Sciatic nerve (tissue), 2 donors: ENCODE data around the gene POLR2L. TPM values are rescaled to one million over a fixed set of nuclear protein-coding genes. Genes with fewer than 3 reads are reported as not detected.

ENCODE experiments used
- ATAC-seq: fragments of 200-7000 bp; cut with Tn5 transposase; one replicate; pipeline ENCODE4 v1.9.1; 2020; ENCODE audit warnings: mild to moderate bottlenecking, moderate library complexity
- DNase-seq: peaks from one replicate; pipeline ENCODE4 v3.0.0-alpha.2; 2020; ENCODE audit warnings: low spot score
- intact Hi-C: fragments of 100-400 bp; cut with DNase I; formaldehyde crosslinking; loops from one replicate; pipeline ENCODE4 v1.14.2; 2022
- total RNA-seq: library from RNA; stranded (reverse); fragmentation: NEBNext Ultra II Directional; extraction: Animal tissue kit (Norgen Biotek cat#: 25700); gene quantifications from one replicate; pipeline ENCODE4 v1.2.1, GENCODE V29; 2021
- donor health status: DM: no; HTN: no; CAD: no.
- donor health status: DM: no; HTN: no; CAD: no.

POLR2L gene
- total RNA-seq, 1 donor from 2014 or later: 85.2 TPM

DNA sequence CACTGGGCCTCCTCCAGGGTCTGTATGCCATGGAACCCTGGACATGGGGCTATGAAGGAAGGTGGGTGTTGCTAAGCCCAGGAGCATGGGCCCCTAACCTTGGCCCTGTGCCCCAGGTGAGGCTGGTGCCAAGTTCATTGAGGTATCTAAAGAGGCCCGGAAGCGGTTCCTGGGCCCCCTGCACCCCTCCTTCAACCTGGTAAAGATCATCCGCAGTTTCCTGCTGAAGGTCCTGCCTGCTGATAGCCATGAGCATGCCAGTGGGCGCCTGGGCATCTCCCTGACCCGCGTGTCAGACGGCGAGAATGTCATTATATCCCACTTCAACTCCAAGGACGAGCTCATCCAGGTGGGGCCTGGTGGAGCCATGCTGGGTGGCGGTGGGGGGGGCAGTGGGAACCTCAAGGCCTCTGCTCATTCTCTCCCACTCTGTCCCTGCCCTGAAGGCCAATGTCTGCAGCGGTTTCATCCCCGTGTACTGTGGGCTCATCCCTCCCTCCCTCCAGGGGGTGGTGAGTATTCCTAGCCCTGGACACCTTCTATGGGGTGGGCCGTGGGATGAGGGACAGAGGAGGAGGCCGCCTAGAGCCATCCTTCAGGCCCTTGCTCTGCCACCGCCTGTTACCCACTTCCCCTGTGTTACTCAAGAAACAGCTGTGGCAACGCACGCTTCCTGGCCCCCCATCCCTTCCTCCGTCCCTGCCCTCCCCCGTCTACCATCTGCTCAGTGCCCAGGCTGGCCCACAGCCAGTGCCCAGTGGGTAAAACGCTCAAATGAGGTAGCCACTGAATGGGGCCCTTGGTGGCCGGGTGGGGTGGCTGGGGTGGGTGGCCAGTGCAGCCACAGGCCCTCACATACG lies 20.6 kb downstream of the POLR2L start:
- ATAC-seq (peak; percentile 1), DNase-seq (peak; percentile 72)
- intact Hi-C loops: no loop called here

GRCh38 chr11:820655-821511 lies 21.4 kb downstream of the POLR2L start:
- DNase-seq: peak; percentile 78
- peak; percentile 29 for ATAC-seq
- intact Hi-C loops: no loop called here

GRCh38 chr11:819943-820649 lies 22.2 kb downstream of the POLR2L start:
- ATAC-seq: peak; percentile 33
- intact Hi-C loops: no loop called here

DNA sequence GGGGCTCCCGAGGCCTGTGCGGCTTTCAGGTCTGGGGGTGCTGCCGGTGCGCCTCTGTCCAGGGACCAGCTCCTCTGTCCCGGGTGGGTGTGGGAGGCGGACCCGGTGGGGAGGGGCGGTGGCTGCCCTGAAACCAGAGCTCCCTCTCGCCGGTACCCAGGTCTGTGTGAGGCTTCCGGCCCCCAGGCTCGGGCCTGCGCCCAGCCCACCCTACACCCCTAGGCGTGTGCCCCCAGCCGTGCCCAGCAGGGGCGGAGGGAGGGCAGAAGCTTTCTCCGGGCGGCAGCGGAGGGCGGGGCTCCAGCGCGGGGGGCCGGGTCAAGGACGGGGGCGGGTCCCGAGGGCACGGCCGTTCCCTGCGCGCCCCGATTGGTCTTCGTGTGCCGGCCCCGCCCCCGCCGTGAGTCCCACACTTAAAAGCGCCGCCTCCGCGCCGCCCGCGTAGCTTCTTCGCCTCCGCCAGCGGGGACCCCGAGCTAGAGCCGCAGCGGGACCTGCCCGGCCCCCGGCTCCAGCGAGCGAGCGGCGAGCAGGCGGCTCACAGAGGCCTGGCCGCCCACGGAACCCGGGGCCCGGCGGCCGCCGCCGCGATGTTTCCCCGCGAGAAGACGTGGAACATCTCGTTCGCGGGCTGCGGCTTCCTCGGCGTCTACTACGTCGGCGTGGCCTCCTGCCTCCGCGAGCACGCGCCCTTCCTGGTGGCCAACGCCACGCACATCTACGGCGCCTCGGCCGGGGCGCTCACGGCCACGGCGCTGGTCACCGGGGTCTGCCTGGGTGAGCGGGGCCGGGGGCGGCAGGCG lies 23.0 kb downstream of the POLR2L start:
- intact Hi-C loops: no loop called here
- ATAC-seq (peak; percentile 85), DNase-seq (peak; percentile 96)

More at GRCh38 chr11:819943-820649, 22.2 kb downstream of the POLR2L start:
- DNase-seq: peak; percentile 91

DNA sequence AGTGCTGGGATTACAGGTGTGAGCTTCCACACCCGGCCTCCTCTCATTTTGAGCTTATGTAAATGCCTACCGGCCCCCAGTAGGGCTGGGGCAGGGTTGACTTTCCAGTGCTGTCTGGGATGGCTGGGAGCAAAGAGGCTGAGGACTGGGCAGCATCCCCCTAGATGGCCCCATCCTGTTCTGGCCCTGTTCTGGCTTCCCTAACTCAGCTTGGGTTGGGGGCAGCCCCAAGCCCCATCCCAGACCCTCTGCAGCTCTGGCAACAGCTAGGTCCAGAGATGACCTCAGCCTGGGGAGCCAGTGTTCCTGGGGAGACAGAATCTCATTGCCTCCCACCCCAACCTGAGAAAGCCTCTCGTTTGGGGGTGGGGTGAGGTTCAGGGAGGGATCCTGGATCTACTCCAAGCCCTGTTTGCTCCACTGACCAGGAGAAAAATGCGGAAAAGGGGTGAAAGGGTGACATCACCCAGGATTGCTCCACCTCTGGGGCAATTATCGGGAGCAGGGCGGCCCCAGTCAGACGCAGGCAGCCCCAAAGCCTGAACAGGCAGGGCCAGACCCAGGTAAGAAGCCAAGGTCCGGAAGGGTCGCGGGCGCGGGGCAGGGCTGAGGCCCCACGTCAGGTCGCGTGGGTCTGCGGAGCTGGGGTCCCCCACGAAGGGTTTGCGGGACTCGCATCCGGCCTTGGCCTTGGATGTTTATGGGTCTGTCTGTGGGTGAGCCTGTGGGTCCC lies 23.8 kb downstream of the POLR2L start, which contains the start of gene PNPLA2:
Gene PNPLA2, plus strand, starts transcription at position 519 of the 733 bp plus-strand sequence. CDS start 805 bp downstream, outside the sequence.
- DNase-seq (no peak), ATAC-seq (peak; percentile 57)
- intact Hi-C loops: no loop called here

DNA sequence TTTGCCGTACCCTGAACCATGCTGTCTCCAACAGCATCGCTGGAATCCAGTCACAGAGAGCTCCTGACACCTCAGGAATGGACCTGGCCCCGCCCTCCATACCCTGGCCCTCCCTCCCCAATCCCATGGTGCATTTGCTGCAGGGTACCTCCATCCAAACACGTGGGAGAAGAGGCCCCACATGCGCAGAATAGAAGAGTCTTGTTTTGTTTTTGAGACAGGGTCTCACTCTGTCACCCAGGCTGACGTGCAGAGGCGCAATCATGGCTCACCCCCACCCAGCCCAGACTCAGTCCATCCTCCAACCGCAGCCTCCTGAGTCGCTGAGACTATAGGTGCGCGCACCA lies 25.9 kb downstream of the POLR2L start:
- DNase-seq: no peak
- no peak for ATAC-seq
- intact Hi-C loops: no loop called here

DNA sequence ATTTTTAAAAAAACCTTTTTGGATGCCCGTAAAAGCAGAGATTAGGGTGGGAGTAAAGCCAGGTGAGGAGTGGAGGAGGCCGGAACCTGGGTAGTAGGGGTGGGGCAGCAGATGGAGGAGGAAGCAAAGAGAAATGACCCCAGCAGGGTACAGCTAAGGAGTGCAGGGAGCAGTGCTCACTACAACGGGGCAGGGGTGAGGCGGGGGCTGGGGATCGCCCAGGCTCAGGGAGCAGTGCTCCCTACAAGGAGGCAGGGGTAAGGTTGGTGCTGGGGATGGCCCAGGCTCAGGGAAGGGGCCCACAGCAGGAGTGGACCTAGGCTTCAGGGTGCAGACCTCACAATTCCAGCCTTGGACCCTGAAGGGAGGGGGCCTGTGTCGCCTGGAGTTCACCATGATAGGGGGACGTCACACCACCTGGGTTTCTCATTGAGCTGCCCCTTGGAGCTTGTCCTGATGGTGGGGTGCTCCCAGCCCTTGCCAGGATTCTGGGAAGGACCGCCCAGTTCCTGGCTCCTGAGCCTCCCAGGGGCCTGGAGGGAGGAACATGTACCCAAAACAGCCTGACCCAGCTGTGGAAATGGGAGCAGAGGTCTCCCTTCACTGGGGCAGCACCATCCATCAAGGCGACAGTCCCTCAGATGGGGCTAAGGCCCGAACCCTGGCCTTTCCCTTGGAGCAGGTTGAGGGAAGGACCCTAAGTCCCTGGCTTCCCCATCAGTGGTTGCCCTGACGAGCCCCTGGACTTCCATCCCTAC lies 26.5 kb downstream of the POLR2L start:
- ATAC-seq (no peak), DNase-seq (no peak)
- intact Hi-C loops: no loop called here

DNA sequence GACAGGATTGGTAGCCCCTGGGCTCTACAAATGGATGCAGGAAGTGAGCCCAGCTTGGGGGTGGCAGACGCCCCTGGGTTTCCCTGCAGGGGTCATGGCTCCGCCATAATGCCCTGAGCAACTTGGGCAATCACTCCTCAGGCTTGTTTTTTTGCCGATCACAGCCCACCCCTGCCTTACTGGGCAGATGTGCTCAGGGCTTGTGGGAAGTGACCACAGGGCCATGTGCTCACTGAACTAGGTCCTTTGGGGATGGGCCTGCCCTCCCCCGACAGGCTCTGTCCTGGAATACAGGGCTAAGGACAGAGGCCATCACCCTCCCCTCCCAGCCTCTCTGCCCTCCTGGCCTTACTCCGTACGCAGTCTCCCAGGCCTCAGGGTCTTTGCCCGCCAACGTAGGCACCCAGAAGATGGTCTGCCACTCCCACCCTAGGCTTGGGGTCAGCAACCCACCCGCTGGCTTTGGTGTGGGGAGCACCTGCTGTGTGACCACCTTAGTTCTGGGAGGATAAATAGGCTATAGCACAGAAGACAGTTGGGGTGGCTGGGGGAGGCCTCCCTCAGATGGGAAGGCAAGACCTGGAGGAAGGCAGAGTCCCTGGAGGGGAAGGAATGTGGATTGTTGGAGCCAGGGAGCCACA lies 28.8 kb downstream of the POLR2L start:
- intact Hi-C loops: no loop called here
- DNase-seq (no peak), ATAC-seq (no peak)

DNA sequence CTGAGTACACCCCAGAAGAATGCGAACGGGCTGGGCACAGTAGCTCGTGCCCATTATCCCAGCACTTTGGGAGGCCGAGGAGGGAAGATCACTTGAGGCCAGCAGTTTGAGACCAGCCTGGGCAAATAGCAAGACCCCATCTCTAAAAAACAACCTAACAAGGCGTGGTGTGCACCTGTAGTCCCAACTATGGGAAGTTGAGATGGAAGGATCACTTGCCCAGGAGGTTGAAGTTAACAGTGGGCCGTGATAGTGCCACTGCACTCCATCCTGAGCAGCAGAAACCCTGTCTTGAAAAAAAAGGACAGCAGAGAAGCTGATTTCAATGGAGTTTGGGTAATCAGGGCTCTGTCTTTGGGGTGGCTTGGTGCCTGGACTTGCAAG lies 29.3 kb downstream of the POLR2L start:
- no peak for ATAC-seq
- intact Hi-C loops: no loop called here

GRCh38 chr11:812390-812789 lies 29.9 kb downstream of the POLR2L start:
- DNase-seq: no peak
- ATAC-seq: no peak
- intact Hi-C loops: no loop called here

More for the DNA sequence above, 29.3 kb downstream of the POLR2L start:
- no peak for DNase-seq

- intact Hi-C loops: no loop called here
- ATAC-seq (no peak), DNase-seq (no peak)
Measured at GRCh38 chr11:811446-812245, 30.7 kb downstream of the POLR2L start.

DNA sequence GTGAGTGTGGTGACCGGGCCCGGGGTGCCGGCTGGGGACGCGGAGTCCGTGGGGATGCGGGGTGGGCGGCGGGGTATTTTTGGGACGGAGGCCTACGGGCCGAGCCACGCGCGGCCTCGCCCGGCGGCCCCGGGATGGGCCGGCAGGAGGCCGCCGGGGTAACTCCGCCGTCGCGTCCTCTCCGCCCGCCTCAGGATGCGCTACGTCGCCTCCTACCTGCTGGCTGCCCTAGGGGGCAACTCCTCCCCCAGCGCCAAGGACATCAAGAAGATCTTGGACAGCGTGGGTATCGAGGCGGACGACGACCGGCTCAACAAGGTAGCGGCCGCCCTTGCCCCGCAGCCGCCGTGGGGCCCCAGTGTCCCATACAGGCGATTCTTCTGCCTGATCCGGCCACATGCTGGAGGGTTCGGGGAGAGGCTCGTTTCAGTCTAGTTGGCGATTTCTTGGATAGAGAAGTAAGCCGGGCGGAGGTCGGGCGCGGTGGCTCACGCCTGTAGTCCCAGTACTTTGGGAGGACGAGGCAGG lies 32.2 kb downstream of the POLR2L start:
- ATAC-seq: no peak

GRCh38 chr11:809287-810039 lies 32.9 kb downstream of the POLR2L start, which contains the start of gene RPLP2:
TSS of gene RPLP2 (plus strand) at chr11:809967. CDS start at chr11:810235, 268 bp downstream.
- peak; percentile 96 for ATAC-seq
- DNase-seq: peak; percentile 99
- intact Hi-C loops: no loop called here

More for the DNA sequence above, 32.2 kb downstream of the POLR2L start:
- intact Hi-C loops: no loop called here
- DNase-seq: no peak

DNA sequence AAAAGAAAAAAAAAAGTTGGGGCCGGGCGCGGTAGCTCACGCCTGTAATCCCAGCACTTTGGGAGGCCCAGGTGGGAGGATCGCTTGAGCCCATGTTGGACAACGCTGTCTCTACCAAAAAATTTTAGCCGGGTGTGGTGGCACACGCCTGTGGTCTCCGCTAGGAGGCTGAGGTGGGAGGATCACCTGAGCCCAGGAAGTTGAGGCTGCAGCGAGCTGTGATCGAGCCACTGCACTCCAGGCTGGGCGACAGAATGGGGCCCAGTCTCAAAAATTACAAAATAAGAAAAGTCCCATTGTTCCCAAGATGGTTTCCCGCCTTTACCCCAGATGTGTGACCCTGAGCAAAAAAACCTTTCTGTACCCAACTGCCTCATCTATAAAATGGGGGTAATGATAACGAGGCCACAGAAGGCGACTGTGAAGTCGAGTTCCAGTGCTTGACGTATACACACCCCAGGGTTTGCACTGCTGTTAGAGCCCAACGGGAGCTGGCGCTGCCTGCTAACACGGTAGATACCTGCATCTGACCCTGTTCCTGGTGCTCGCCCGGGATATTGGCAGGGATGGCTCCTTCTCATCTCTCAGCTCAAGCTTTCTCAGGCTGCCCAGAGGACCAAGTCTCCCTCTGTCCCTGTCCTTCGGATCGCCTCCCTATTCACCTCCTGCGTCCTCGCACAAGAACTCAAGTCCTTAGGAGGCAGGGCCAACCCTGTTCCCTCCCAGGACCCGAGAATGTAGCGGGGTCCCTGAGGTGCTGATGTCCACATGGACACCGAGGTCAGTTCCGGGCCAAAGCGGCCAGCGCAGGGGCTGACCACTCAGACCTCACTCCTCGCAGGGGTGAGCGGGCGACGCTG lies 33.7 kb downstream of the POLR2L start:
- intact Hi-C loops: no loop called here
- ATAC-seq: no peak

More for the DNA sequence above, 33.7 kb downstream of the POLR2L start:
- no peak for DNase-seq
